IMR-90 (cell line): Measurements from ENCODE around the gene DOCK4. TPM values are rescaled to one million over a fixed set of nuclear protein-coding genes. Genes with fewer than 3 reads are reported as not detected.

Source experiments
- ATAC-seq: fragments of 200-7000 bp; cut with Tn5 transposase; 2 replicates; pipeline ENCODE4 v1.9.1; 2020; ENCODE audit warnings: low read depth, mild to moderate bottlenecking, moderate library complexity
- BruUV-seq: library from RNA; stranded (reverse); fragments of 400-500 nt; replicated peaks from 2 replicates; lab custom pipeline; 2021; lab: Mats Ljungman, UMichigan
- CTCF ChIA-PET: fragments of 300-600 bp; formaldehyde crosslinking; extraction: SDS; loops from one replicate; lab custom pipeline; 2021; ENCODE audit warnings: antibody characterized with exemption; lab: Yijun Ruan, JAX
- POLR2A ChIA-PET: fragments of 300-600 bp; sonication (Branson Sonifier 250); formaldehyde crosslinking; loops from one replicate; lab custom pipeline; 2022; ENCODE audit warnings: antibody characterized with exemption; ENCODE audit not compliant: unreplicated experiment; lab: Charles Lee
- DNase-seq: peaks from one replicate; pipeline ENCODE4 v3.0.0; 2013
- H2AFZ ChIP-seq: replicated peaks from 2 replicates; pipeline ENCODE3; 2013; ENCODE audit warnings: low read length, mild to moderate bottlenecking; ENCODE audit not compliant: poor library complexity
- H2AK5ac ChIP-seq: 2 replicates; pipeline ENCODE4 v1.6.1; 2013; ENCODE audit warnings: low read depth, low read length, inconsistent platforms
- H2AK9ac ChIP-seq: replicated peaks from 2 replicates; pipeline ENCODE3; 2013; ENCODE audit warnings: mild to moderate bottlenecking, low read depth, low read length, moderate library complexity; ENCODE audit not compliant: poor library complexity
- H2BK120ac ChIP-seq: 2 replicates; pipeline ENCODE4 v1.6.1; 2013; ENCODE audit warnings: low read depth, low read length, inconsistent platforms
- H2BK15ac ChIP-seq: 3 replicates; pipeline ENCODE4 v1.6.1; 2013; ENCODE audit warnings: low read depth, low read length, inconsistent platforms
- H2BK20ac ChIP-seq: 2 replicates; pipeline ENCODE4 v1.6.1; 2013; ENCODE audit warnings: low read depth, mild to moderate bottlenecking, inconsistent platforms, low read length, moderate library complexity
- H2BK5ac ChIP-seq: 2 replicates; pipeline ENCODE4 v1.6.1; 2013; ENCODE audit warnings: mild to moderate bottlenecking, low read depth, low read length, inconsistent platforms; ENCODE audit not compliant: poor library complexity, severe bottlenecking
- H3K14ac ChIP-seq: replicated peaks from 2 replicates; pipeline ENCODE4 v1.6.1; 2013; ENCODE audit warnings: low read depth, low read length, inconsistent platforms
- H3K18ac ChIP-seq: 2 replicates; pipeline ENCODE4 v1.6.1; 2013; ENCODE audit warnings: low read depth, low read length, control low read depth
- H3K23ac ChIP-seq: 2 replicates; pipeline ENCODE4 v1.6.1; 2013; ENCODE audit warnings: low read depth, low read length, inconsistent platforms
- H3K27ac ChIP-seq: 2 replicates; pipeline ENCODE4 v1.5.1; 2013; ENCODE audit warnings: mild to moderate bottlenecking, control low read depth, low read length; ENCODE audit not compliant: insufficient read depth
- H3K27me3 ChIP-seq: 2 replicates; pipeline ENCODE4 v1.6.1; 2013; ENCODE audit warnings: low read length; ENCODE audit not compliant: control insufficient read depth, insufficient read depth
- H3K36me3 ChIP-seq: 2 replicates; pipeline ENCODE4 v1.6.1; 2013; ENCODE audit warnings: low read length, mixed read lengths; ENCODE audit not compliant: control insufficient read depth, insufficient read depth
- H3K4ac ChIP-seq: 2 replicates; pipeline ENCODE4 v1.6.1; 2013; ENCODE audit warnings: low read depth, low read length, inconsistent platforms
- H3K4me1 ChIP-seq: 2 replicates; pipeline ENCODE4 v1.6.1; 2013; ENCODE audit warnings: low read length, mixed read lengths; ENCODE audit not compliant: control insufficient read depth, insufficient read depth
- H3K4me2 ChIP-seq: 2 replicates; pipeline ENCODE4 v1.6.1; 2013; ENCODE audit warnings: low read depth, mild to moderate bottlenecking, control low read depth, low read length, moderate library complexity
- H3K4me3 ChIP-seq: 2 replicates; pipeline ENCODE4 v1.5.1; 2013; ENCODE audit warnings: low read depth, mild to moderate bottlenecking, control low read depth, low read length, moderate library complexity; ENCODE audit not compliant: insufficient read depth
- H3K56ac ChIP-seq: 2 replicates; pipeline ENCODE4 v1.6.1; 2013; ENCODE audit warnings: low read length, inconsistent platforms; ENCODE audit not compliant: insufficient read depth; ENCODE audit errors: extremely low read depth
- H3K79me1 ChIP-seq, 2 experiments: 2 replicates each; pipeline ENCODE4 v1.6.1; 2013; ENCODE audit warnings: low read length in 2 of 2, inconsistent platforms in 1 of 2, low read depth in 1 of 2
- H3K9ac ChIP-seq: 2 replicates; pipeline ENCODE4 v1.6.1; 2013; ENCODE audit warnings: low read depth, low read length, control low read depth
- H3K9me1 ChIP-seq: 2 replicates; pipeline ENCODE4 v1.6.1; 2013; ENCODE audit warnings: low read length, inconsistent platforms; ENCODE audit not compliant: insufficient read depth
- H3K9me3 ChIP-seq: 2 replicates; pipeline ENCODE4 v1.6.1; 2013; ENCODE audit warnings: low read length; ENCODE audit not compliant: control insufficient read depth, insufficient read depth
- H4K20me1 ChIP-seq: 2 replicates; pipeline ENCODE4 v1.6.1; 2013; ENCODE audit warnings: low read length, inconsistent platforms; ENCODE audit not compliant: insufficient read depth
- H4K5ac ChIP-seq: 2 replicates; pipeline ENCODE4 v1.6.1; 2013; ENCODE audit warnings: mild to moderate bottlenecking, low read depth, low read length, control low read depth
- H4K8ac ChIP-seq, 2 experiments: 2 replicates each; pipeline ENCODE4 v1.6.1; 2013; ENCODE audit warnings: low read depth in 2 of 2, low read length in 2 of 2, control low read depth in 1 of 2, inconsistent platforms in 1 of 2
- H4K91ac ChIP-seq: 2 replicates; pipeline ENCODE4 v1.6.1; 2013; ENCODE audit warnings: low read depth, low read length, inconsistent platforms; ENCODE audit not compliant: insufficient read depth
- CEBPB ChIP-seq: IDR thresholded peaks from 2 replicates; pipeline ENCODE4 v1.6.1; 2012; ENCODE audit warnings: low read depth, low read length, improper control_type of control experiment
- CTCF ChIP-seq: conservative IDR thresholded peaks from 2 replicates; pipeline ENCODE4 v1.5.1; 2012; ENCODE audit warnings: mild to moderate bottlenecking, low read depth, low read length, improper control_type of control experiment
- FOS ChIP-seq: fragments of 150-350 bp; IDR thresholded peaks from 2 replicates; pipeline ENCODE4 v1.6.1; 2016; ENCODE audit warnings: low read depth, low read length
- MAFK ChIP-seq: IDR thresholded peaks from 2 replicates; pipeline ENCODE4 v1.6.1; 2012; ENCODE audit warnings: low read depth, low read length, improper control_type of control experiment
- NFE2L2 ChIP-seq: fragments of 150-350 bp; IDR thresholded peaks from 2 replicates; pipeline ENCODE4 v1.6.1; 2016; ENCODE audit warnings: low read depth, mild to moderate bottlenecking, low read length
- POLR2A ChIP-seq: IDR thresholded peaks from 2 replicates; pipeline ENCODE4 v1.6.1; 2012; ENCODE audit warnings: mild to moderate bottlenecking, low read depth, low read length
- RFX5 ChIP-seq: IDR thresholded peaks from 2 replicates; pipeline ENCODE4 v1.8.0; 2012; ENCODE audit warnings: low read depth, mild to moderate bottlenecking, low read length, moderate library complexity
- USF2 ChIP-seq: fragments of 150-350 bp; IDR thresholded peaks from 2 replicates; pipeline ENCODE4 v1.6.1; 2017; ENCODE audit warnings: mild to moderate bottlenecking, antibody characterized with exemption, low read length, low read depth
- WGBS, 2 experiments: methylation state at CpG; one replicate each; pipeline versions ENCODE4 v1.1.5 to v1.1.7; 2013; ENCODE audit warnings: missing lambda C conversion rate in 2 of 2; ENCODE audit not compliant: insufficient read length in 1 of 2; ENCODE audit errors: extremely low coverage in 2 of 2; 5-methylcytosine and 5-hydroxymethylcytosine counted together
- dilution Hi-C: fragments of 300-500 bp; cut with HindIII; formaldehyde crosslinking; loops from one replicate; pipeline ENCODE4 v1.14.3; 2018; ENCODE audit warnings: low sequenced_read_pairs; ENCODE audit not compliant: unreplicated experiment
- in situ Hi-C: fragments of 300-500 bp; cut with MboI; formaldehyde crosslinking; loops from 3 replicates; pipeline ENCODE4 v1.14.3; 2019; ENCODE audit warnings: low sequenced_read_pairs, inconsistent platforms, mixed read lengths
- intact Hi-C: fragments of 100-400 bp; cut with micrococcal nuclease; formaldehyde crosslinking; loops from 2 replicates; pipeline ENCODE4 v1.10.0; 2022
- polyA plus RNA-seq, 3 experiments: library from polyadenylated mRNA; depleted of rRNA; stranded (reverse); fragments of >200 nt; gene quantifications; 2 replicates each; pipeline ENCODE4 v1.2.3, GENCODE V29; 2012; ENCODE audit warnings: low replicate concordance in 1 of 3
- total RNA-seq: library from RNA; depleted of rRNA; stranded (reverse); fragments of >200 nt; gene quantifications from 2 replicates; pipeline ENCODE4 v1.2.3, GENCODE V29; 2012

Gene DOCK4
- total and polyA plus RNA-seq, 2 of the 4 experiments (the other 2 are of a cell fraction) = 4.4 to 12.2 TPM

- Histone ChIP-seq H2AK9ac (no peak overlapping the region), H3K23ac (no peak overlapping the region), H4K20me1 (no peaks in the 10 kb centered on the region), H3K4me3 (no peak overlapping the region), H3K56ac (no peak overlapping the region), H2AFZ (no peak overlapping the region), H3K27ac (no peak overlapping the region), H4K8ac (peak overlapping the region in 1 of 2 experiments; percentile 27; a peak in 2 of 4 replicates), H3K4me2 (peak overlapping the region; percentile 45; the same call in 1 of the 2 replicates), H4K91ac (no peak overlapping the region), H2BK5ac (peak overlapping the region; percentile 86), H3K9me3 (no peaks in the 10 kb centered on the region), H2BK120ac (no peak overlapping the region), H3K27me3 (no peaks in the 10 kb centered on the region), H3K18ac (peak overlapping the region; percentile 30; the same call in 1 of the 2 replicates), H3K79me1 (peaks cover 0 to 11% of the 10 kb centered on the region in 2 experiments; a peak in 3 of 4 replicates), H2BK15ac (no peak overlapping the region), H3K14ac (no peak overlapping the region), H3K36me3 (no peaks in the 10 kb centered on the region), H3K4me1 (peaks cover 6% of the 10 kb centered on the region), H3K4ac (peak overlapping the region; percentile 2; the same call in 1 of the 2 replicates), H3K9ac (no peak overlapping the region), H3K9me1 (0 out of 2 replicates have a peak, but pooled peaks cover 6% of the 10 kb centered on the region), H2BK20ac (peak overlapping the region; percentile 45; the same call in 1 of the 2 replicates), H4K5ac (no peak overlapping the region), H2AK5ac (no peak overlapping the region)
- WGBS, 2 experiments = no CpG with 5 or more reads among the region's 5 CpGs
- no peak for TF ChIP-seq USF2
- TF ChIP-seq CEBPB = peak; percentile 95
- TF ChIP-seq FOS = peak; percentile 59
- no peak for TF ChIP-seq CTCF
- TF ChIP-seq POLR2A = no peak
- peak; percentile 58; the same call in 1 of the 2 replicates for TF ChIP-seq NFE2L2
- TF ChIP-seq RFX5 = no peak
- TF ChIP-seq MAFK = 0 out of 2 replicates have a peak, but pooled peaks have one; percentile 3
- intact Hi-C loops (loop anchor here (2.0 kb wide), 1 partner anchor 124 kb away; no protein-coding TSS in a partner anchor), dilution Hi-C loops (no loop called here), in situ Hi-C loops (no loop called here)
- ChIA-PET POLR2A (interaction anchor here (0.7 kb wide), 1 partner anchor 123 kb away, joined by 3 read pairs; no protein-coding TSS in a partner anchor), CTCF (interaction anchor here (0.8 kb wide), 1 partner anchor 13 kb away, joined by 4 read pairs; no protein-coding TSS in a partner anchor)
- BruUV-seq = no TSS peak
- ATAC-seq (peak; percentile 85), DNase-seq (peak; percentile 96)
Observed at GRCh38 chr7:112080441-112080840, 125.8 kb downstream of the DOCK4 start.
